Measurements from ENCODE around the gene TLR1.
"Not testable (repeated sequence)": the region's sequence is repeated elsewhere in the genome, so short reads cannot be mapped to it uniquely, and the experiment has no call there.

Gene TLR1

GRCh38 chr4:38806251-38806650, 1.7 kb upstream of the TLR1 start:
- DNase-seq = not testable (repeated sequence)

- DNase-seq = peak in 1 of 2 experiments; percentile 31
Measured at GRCh38 chr4:38805530-38806145, 1.0 kb upstream of the TLR1 start.

- no peak for DNase-seq
Measured at GRCh38 chr4:38803833-38804653, 548 bp downstream of the TLR1 start.

GRCh38 chr4:38802561-38803355, 1.8 kb downstream of the TLR1 start:
- DNase-seq = no peak

- DNase-seq = no peak
Measured at GRCh38 chr4:38800961-38801450, 3.6 kb downstream of the TLR1 start.

GRCh38 chr4:38800366-38800765, 4.2 kb downstream of the TLR1 start:
- no peak for DNase-seq

- no peak for DNase-seq
Measured at GRCh38 chr4:38795087-38795486, 9.5 kb downstream of the TLR1 start.

- no peak for DNase-seq
Measured at GRCh38 chr4:38794051-38794450, 10.5 kb downstream of the TLR1 start.

GRCh38 chr4:38791010-38791409, 13.6 kb downstream of the TLR1 start:
- no peak for DNase-seq

GRCh38 chr4:38788317-38788716, 16.3 kb downstream of the TLR1 start:
- DNase-seq = no peak

GRCh38 chr4:38787693-38788092, 16.9 kb downstream of the TLR1 start:
- DNase-seq = no peak

GRCh38 chr4:38785901-38786402, 18.6 kb downstream of the TLR1 start:
- DNase-seq = no peak

GRCh38 chr4:38785041-38785790, 19.4 kb downstream of the TLR1 start:
- no peak for DNase-seq

GRCh38 chr4:38784141-38784540, 20.4 kb downstream of the TLR1 start:
- no peak for DNase-seq

GRCh38 chr4:38783109-38783460, 21.5 kb downstream of the TLR1 start:
- no peak for DNase-seq

- DNase-seq = peak in 1 of 2 experiments; percentile 25
Measured at GRCh38 chr4:38782452-38783108, 22.0 kb downstream of the TLR1 start, which contains the start of gene TLR10. TSS of gene TLR10 (minus strand) at chr4:38782990. CDS start at chr4:38775590, 7,400 bp downstream.

- no peak for DNase-seq
Measured at GRCh38 chr4:38781854-38782261, 22.7 kb downstream of the TLR1 start.

GRCh38 chr4:38780833-38781484, 23.6 kb downstream of the TLR1 start:
- DNase-seq = no peak

GRCh38 chr4:38779790-38780189, 24.8 kb downstream of the TLR1 start:
- DNase-seq = no peak

GRCh38 chr4:38777925-38778324, 26.7 kb downstream of the TLR1 start:
- not testable (repeated sequence) for DNase-seq

- no peak for DNase-seq
Measured at GRCh38 chr4:38775326-38775725, 29.3 kb downstream of the TLR1 start.

All from activated T-cell treated with anti-CD3 and anti-CD28 coated beads, Interleukin-2, amount 50 U/mL, for 48 hours (primary cell).